Stimulated activated CD8-positive, alpha-beta memory T cell treated with anti-CD3 and anti-CD28 coated beads, Interleukin-12 subunit alpha, Interleukin-12 subunit beta, amount 100 ng/mL, for 24 hours (primary cell): ENCODE data around the gene SH3BP2.

Experiments
- DNase-seq: peaks from one replicate; pipeline ENCODE4 v3.0.0-alpha.2; 2020; ENCODE audit errors: extremely low read depth

Gene SH3BP2

GRCh38 chr4:2790583-2791517 is 2.0 kb upstream of the SH3BP2 start:
- no peak for DNase-seq

- no peak for DNase-seq
Measured at GRCh38 chr4:2791518-2792395, 1.1 kb upstream of the SH3BP2 start.

GRCh38 chr4:2792396-2792710 is 532 bp upstream of the SH3BP2 start:
- DNase-seq: no peak

GRCh38 chr4:2793586-2794485 is 951 bp downstream of the SH3BP2 start:
- no peak for DNase-seq

GRCh38 chr4:2794486-2795299 is 1.8 kb downstream of the SH3BP2 start:
- DNase-seq: no peak

GRCh38 chr4:2795300-2795892 is 2.5 kb downstream of the SH3BP2 start:
- no peak for DNase-seq

- DNase-seq: no peak
Measured at GRCh38 chr4:2795893-2796848, 3.3 kb downstream of the SH3BP2 start.

- DNase-seq: no peak
Measured at GRCh38 chr4:2796849-2797544, 4.1 kb downstream of the SH3BP2 start.

DNA sequence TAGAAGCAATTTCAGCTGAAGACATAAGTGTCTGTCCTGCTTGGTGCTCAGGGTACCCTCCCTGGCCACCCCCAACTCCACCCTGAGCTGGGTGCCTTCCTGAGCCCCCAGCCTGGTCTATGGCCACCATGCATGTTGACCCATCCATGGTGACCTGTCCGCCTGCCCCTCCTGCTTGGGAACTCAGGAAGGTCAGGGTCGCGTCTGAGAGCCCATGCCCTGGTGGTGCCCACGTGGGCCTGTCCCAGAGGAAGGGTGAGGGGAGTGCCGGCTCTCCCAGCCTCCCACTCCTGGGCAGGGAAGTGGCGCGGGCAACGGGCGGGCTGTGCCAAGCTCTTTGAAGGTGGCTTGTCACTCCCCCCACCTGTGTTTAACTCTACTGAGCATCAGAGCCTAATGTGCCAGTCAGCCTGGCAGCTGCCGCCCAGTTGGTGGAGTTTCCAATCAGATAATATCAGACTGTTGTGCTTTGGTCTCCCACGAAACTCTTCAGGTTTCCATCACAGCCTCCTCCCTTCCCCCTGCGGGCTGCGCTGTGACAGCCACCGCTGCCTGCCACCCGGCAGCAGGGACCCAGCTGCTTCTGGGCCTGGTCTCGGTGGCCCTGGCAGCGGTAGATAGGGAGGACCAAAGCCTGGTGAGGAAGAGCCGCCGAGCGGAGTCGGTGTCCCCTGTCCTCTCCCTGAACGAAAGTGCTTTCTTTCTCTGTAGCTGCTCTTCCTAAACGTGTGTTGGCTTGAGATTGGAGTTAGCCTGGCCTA is 4.8 kb downstream of the SH3BP2 start:
- DNase-seq: no peak

- no peak for DNase-seq
Measured at GRCh38 chr4:2798399-2799223, 5.7 kb downstream of the SH3BP2 start.

- DNase-seq: no peak
Measured at GRCh38 chr4:2799224-2799911, 6.5 kb downstream of the SH3BP2 start.

- no peak for DNase-seq
Measured at GRCh38 chr4:2799971-2800690, 7.2 kb downstream of the SH3BP2 start.

DNA sequence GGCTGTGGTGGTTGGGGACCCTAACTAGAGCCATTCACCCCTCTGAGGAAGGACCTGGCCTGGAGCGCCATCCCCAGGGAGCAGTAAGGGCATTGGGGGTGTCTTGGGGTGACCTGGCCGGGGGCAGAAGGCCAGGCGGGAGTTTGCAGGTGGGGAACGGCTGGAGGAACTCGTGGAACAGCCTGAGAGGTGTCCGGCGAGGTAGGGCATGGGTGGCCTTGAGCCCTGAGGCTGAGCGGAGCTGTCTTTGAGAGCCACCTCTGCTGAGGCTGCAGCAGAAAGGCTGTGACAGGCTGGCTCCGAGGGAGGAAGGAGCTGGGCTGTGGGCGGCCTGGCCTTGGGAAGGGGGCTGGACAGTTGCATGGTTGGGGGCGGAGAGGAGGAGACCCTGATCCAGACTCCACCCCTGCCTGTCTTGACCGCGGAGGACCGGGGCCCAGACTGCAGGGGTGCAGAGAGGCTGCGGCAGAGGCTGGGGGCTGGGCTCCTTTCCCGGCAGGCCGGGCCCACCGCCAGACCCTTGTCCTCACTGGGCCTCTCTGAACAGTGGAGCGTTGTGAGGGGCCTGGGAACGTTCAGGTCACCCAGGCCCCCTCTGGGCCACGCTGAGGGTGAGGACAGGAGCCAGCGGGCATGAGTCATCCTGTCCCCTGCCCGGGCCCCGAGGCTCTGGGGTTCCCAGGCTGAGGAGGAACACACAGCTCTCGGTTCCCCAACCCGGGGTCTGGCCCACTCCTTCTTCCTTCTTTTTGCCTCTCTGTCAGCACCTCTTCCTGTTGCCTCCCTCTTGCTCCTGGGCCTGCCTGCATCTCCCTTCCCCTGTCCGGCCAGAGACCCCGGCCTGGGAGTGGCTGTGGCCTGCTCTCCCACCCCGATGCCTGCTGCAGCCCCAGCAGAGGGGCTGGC is 8.1 kb downstream of the SH3BP2 start:
- no peak for DNase-seq

- DNase-seq: no peak
Measured at GRCh38 chr4:2802618-2803531, 10.0 kb downstream of the SH3BP2 start.
